Mesenchymal stem cell (in vitro differentiated cells and primary cell): ENCODE data around the gene DNASE1L1.

Experiments used
- DNase-seq: peaks from one replicate; pipeline ENCODE4 v3.0.0-alpha.2; 2013
- H2AFZ ChIP-seq: one replicate; pipeline ENCODE4 v1.6.1; 2013; ENCODE audit warnings: low read depth, mild to moderate bottlenecking, control low read depth, inconsistent platforms, low read length, moderate library complexity
- H2AK5ac ChIP-seq: 2 replicates; pipeline ENCODE4 v1.6.1; 2013; ENCODE audit warnings: low read length, moderate library complexity, mild to moderate bottlenecking, inconsistent platforms; ENCODE audit not compliant: severe bottlenecking
- H2BK120ac ChIP-seq: one replicate; pipeline ENCODE4 v1.6.1; 2013; ENCODE audit warnings: low read depth, mild to moderate bottlenecking, inconsistent platforms, low read length, moderate library complexity
- H2BK12ac ChIP-seq, 2 experiments: one replicate each; pipeline ENCODE4 v1.6.1; 2013; ENCODE audit warnings: inconsistent platforms in 2 of 2, low read length in 2 of 2, mild to moderate bottlenecking in 2 of 2, moderate library complexity in 2 of 2, control low read depth in 1 of 2
- H2BK15ac ChIP-seq: one replicate; pipeline ENCODE4 v1.6.1; 2013; ENCODE audit warnings: mild to moderate bottlenecking, low read depth, inconsistent platforms; ENCODE audit not compliant: poor library complexity, severe bottlenecking
- H2BK5ac ChIP-seq: 2 replicates; pipeline ENCODE4 v1.6.1; 2013; ENCODE audit warnings: low read depth, mild to moderate bottlenecking, low read length, control low read depth, inconsistent platforms; ENCODE audit not compliant: poor library complexity, severe bottlenecking
- H3K14ac ChIP-seq, 2 experiments: one replicate each; pipeline ENCODE4 v1.6.1; 2013; ENCODE audit warnings: inconsistent platforms in 2 of 2, low read length in 2 of 2, control low read depth in 1 of 2, mild to moderate bottlenecking in 1 of 2, moderate library complexity in 1 of 2
- H3K18ac ChIP-seq, 2 experiments: one replicate each; pipeline ENCODE4 v1.6.1; 2013; ENCODE audit warnings: inconsistent platforms in 2 of 2, low read length in 2 of 2, control low read depth in 1 of 2, low read depth in 1 of 2, mild to moderate bottlenecking in 1 of 2
- H3K23ac ChIP-seq, 2 experiments: one replicate each; pipeline ENCODE4 v1.6.1; 2013; ENCODE audit warnings: inconsistent platforms in 2 of 2, low read length in 2 of 2, mild to moderate bottlenecking in 2 of 2, moderate library complexity in 2 of 2, control low read depth in 1 of 2
- H3K27ac ChIP-seq: 2 replicates; pipeline ENCODE4 v1.5.1; 2013; ENCODE audit warnings: mild to moderate bottlenecking, moderate library complexity, low read length, control low read depth, inconsistent platforms; ENCODE audit not compliant: poor library complexity, severe bottlenecking
- H3K27me3 ChIP-seq, 2 experiments: 2 replicates each; pipeline versions ENCODE4 v1.6.1 to v1.7.0; 2013; ENCODE audit warnings: low read length in 2 of 2, mild to moderate bottlenecking in 2 of 2, moderate library complexity in 2 of 2, control low read depth in 1 of 2, inconsistent platforms in 1 of 2; ENCODE audit not compliant: control insufficient read depth in 1 of 2, insufficient read depth in 1 of 2
- H3K36me3 ChIP-seq, 2 experiments: 2 replicates each; pipeline versions ENCODE4 v1.6.1 to v1.7.0; 2013; ENCODE audit warnings: low read length in 2 of 2, control low read depth in 1 of 2, inconsistent platforms in 1 of 2, low read depth in 1 of 2, mild to moderate bottlenecking in 1 of 2; ENCODE audit not compliant: insufficient read depth in 2 of 2, control insufficient read depth in 1 of 2
- H3K4ac ChIP-seq, 2 experiments: one replicate each; pipeline ENCODE4 v1.6.1; 2013; ENCODE audit warnings: inconsistent platforms in 2 of 2, low read length in 2 of 2, mild to moderate bottlenecking in 2 of 2, moderate library complexity in 2 of 2, control low read depth in 1 of 2, low read depth in 1 of 2
- H3K4me1 ChIP-seq: 2 replicates; pipeline ENCODE4 v1.6.1; 2013; ENCODE audit warnings: low read depth, low read length, control low read depth; ENCODE audit not compliant: control insufficient read depth, insufficient read depth
- H3K4me2 ChIP-seq: 2 replicates; pipeline ENCODE4 v1.6.1; 2013; ENCODE audit warnings: low read length, mild to moderate bottlenecking, inconsistent platforms; ENCODE audit not compliant: poor library complexity, severe bottlenecking
- H3K4me3 ChIP-seq, 2 experiments: 2 replicates each; pipeline versions ENCODE4 v1.5.1 to v1.7.0; 2013; ENCODE audit warnings: low read length in 2 of 2, mild to moderate bottlenecking in 2 of 2, control low read depth in 1 of 2, low read depth in 1 of 2; ENCODE audit not compliant: insufficient read depth in 1 of 2
- H3K79me1 ChIP-seq: replicated peaks from 2 replicates; pipeline ENCODE4 v1.6.1; 2013; ENCODE audit warnings: mild to moderate bottlenecking, control low read depth, low read length, inconsistent platforms; ENCODE audit not compliant: poor library complexity, severe bottlenecking
- H3K9ac ChIP-seq: 2 replicates; pipeline ENCODE4 v1.7.0; 2013; ENCODE audit warnings: mild to moderate bottlenecking, low read length, moderate library complexity
- H3K9me3 ChIP-seq: 2 replicates; pipeline ENCODE4 v1.7.0; 2013; ENCODE audit warnings: mild to moderate bottlenecking, low read length; ENCODE audit not compliant: control insufficient read depth
- H4K8ac ChIP-seq: one replicate; pipeline ENCODE4 v1.6.1; 2013; ENCODE audit warnings: inconsistent platforms, mild to moderate bottlenecking, low read length, moderate library complexity
- H4K91ac ChIP-seq: one replicate; pipeline ENCODE4 v1.6.1; 2013; ENCODE audit warnings: mild to moderate bottlenecking, low read length, inconsistent platforms
- WGBS: methylation state at CpG from one replicate; pipeline ENCODE4 v1.1.7; 2013; ENCODE audit warnings: mixed read lengths; 5-methylcytosine and 5-hydroxymethylcytosine counted together

The DNASE1L1 gene

GRCh38 chrX:154439841-154440240, 30.8 kb upstream of the DNASE1L1 start:
- H3K4me3 ChIP-seq, result no peak overlapping the region
- no peak overlapping the region for H3K23ac ChIP-seq
- no peak overlapping the region for H3K14ac ChIP-seq
- WGBS, result 97% methylated on average over 8 of the region's 18 CpGs
- no peak overlapping the region for H3K4me2 ChIP-seq
- no peaks in the 10 kb centered on the region for H3K27me3 ChIP-seq
- H2BK15ac ChIP-seq, result no peak overlapping the region
- no peak overlapping the region for H4K91ac ChIP-seq
- H3K36me3 ChIP-seq, result peaks cover 38 to 60% of the 10 kb centered on the region in 2 experiments
- H3K4ac ChIP-seq, result no peak overlapping the region
- DNase-seq, result no peak
- H2BK12ac ChIP-seq, result no peak overlapping the region
- no peak overlapping the region for H2AK5ac ChIP-seq
- H4K8ac ChIP-seq, result no peak overlapping the region
- no peak overlapping the region for H2BK120ac ChIP-seq
- no peaks in the 10 kb centered on the region for H3K9me3 ChIP-seq
- H3K9ac ChIP-seq, result no peak overlapping the region
- no peak overlapping the region for H2AFZ ChIP-seq
- H2BK5ac ChIP-seq, result no peak overlapping the region
- no peak overlapping the region for H3K27ac ChIP-seq
- no peak overlapping the region for H3K18ac ChIP-seq
- H3K4me1 ChIP-seq, result peaks cover 16% of the 10 kb centered on the region
- H3K79me1 ChIP-seq, result peaks cover 2% of the 10 kb centered on the region

- Histone ChIP-seq H2BK120ac (no peak overlapping the region), H3K23ac (no peak overlapping the region), H3K27me3 (no peaks in the 10 kb centered on the region), H2BK5ac (no peak overlapping the region), H2AFZ (no peak overlapping the region), H4K8ac (no peak overlapping the region), H2BK15ac (no peak overlapping the region), H3K79me1 (peaks cover 5% of the 10 kb centered on the region), H3K27ac (peak overlapping the region; percentile 43), H3K4me2 (peak overlapping the region; percentile 78), H2BK12ac (no peak overlapping the region), H3K14ac (no peak overlapping the region), H2AK5ac (peak overlapping the region; percentile 69), H3K9ac (peak overlapping the region; percentile 82), H3K4me1 (peaks cover 21% of the 10 kb centered on the region), H3K18ac (no peak overlapping the region), H3K4me3 (peak overlapping the region; percentile 78 to 83), H3K9me3 (no peaks in the 10 kb centered on the region), H3K36me3 (peaks cover 47 to 75% of the 10 kb centered on the region in 2 experiments), H4K91ac (no peak overlapping the region), H3K4ac (peak overlapping the region; percentile 51 to 85)
- WGBS, result 51% methylated on average over 24 of the region's 28 CpGs
- no peak for DNase-seq
Measured at GRCh38 chrX:154437971-154438893, 29.2 kb upstream of the DNASE1L1 start.

DNA sequence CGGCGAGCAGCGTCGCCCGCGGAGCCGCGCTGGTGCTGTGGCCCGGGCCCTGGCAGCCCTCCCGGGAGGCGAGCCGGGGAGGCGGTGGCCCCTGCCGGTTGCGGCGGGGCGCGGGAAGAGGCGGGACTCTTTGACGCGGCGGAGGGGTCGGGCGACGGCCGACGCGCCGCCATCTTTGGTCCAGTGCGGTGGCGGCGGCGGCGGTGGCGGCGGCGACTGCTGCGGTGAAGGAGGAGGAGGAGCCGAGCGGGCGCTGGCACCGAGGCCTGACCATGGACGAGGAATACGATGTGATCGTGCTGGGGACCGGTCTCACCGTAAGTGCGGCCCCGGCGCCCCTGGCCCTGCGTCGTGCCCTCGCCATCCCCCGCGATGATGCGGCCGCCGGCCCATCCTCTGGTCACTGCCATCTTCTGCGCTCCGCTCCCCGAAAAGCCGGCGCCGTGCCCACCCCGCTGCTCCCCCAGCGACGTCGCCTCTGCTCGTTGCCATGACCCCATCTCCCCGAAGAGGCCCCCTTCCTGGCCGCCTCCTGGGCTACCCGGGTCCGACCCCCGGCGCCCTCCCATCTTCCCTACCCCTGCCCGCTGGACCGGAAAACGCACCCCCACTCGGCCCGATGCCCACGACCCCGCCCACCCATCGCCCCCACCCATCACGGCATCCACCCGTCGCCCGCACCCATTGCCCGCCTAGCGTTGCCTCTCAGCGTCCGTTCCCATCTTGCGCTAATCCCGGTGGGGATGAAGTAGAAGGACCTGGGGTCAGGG, 28.1 kb upstream of the DNASE1L1 start, which contains the start of gene GDI1:
Gene GDI1, plus strand, starts transcription at position 172 of the 770 bp plus-strand sequence. Its CDS starts 101 bp downstream, at position 273.
- no peaks in the 10 kb centered on the region for H3K9me3 ChIP-seq
- peak within 1 kb of the TSS; percentile 100 for H2BK120ac ChIP-seq
- H2BK5ac ChIP-seq, result peak within 1 kb of the TSS; percentile 99
- peak within 1 kb of the TSS in 1 of 2 experiments; percentile 31 for H2BK12ac ChIP-seq
- peak within 1 kb of the TSS; percentile 82 for H3K9ac ChIP-seq
- peaks cover 5% of the 10 kb centered on the region for H3K79me1 ChIP-seq
- H3K4me2 ChIP-seq, result peak within 1 kb of the TSS; percentile 78
- H3K14ac ChIP-seq, result peak within 1 kb of the TSS in 1 of 2 experiments; percentile 98
- peak within 1 kb of the TSS; percentile 69 for H2BK15ac ChIP-seq
- peak within 1 kb of the TSS; percentile 78 to 83 for H3K4me3 ChIP-seq
- H4K91ac ChIP-seq, result peak within 1 kb of the TSS; percentile 95
- peak within 1 kb of the TSS; percentile 72 for H4K8ac ChIP-seq
- peak within 1 kb of the TSS; percentile 51 to 92 for H3K4ac ChIP-seq
- H3K23ac ChIP-seq, result peak within 1 kb of the TSS in 1 of 2 experiments; percentile 84
- H2AK5ac ChIP-seq, result peak within 1 kb of the TSS; percentile 69
- H3K27me3 ChIP-seq, result no peaks in the 10 kb centered on the region
- DNase-seq, result peak; percentile 62
- H3K27ac ChIP-seq, result peak within 1 kb of the TSS; percentile 43
- H2AFZ ChIP-seq, result no peak within 1 kb of the TSS
- H3K18ac ChIP-seq, result peak within 1 kb of the TSS; percentile 86 to 97
- peaks cover 44 to 74% of the 10 kb centered on the region in 2 experiments for H3K36me3 ChIP-seq
- WGBS, result 2% methylated on average over 17 of the region's 93 CpGs
- peaks cover 21% of the 10 kb centered on the region for H3K4me1 ChIP-seq
